ENCODE measurements around the gene MAP4K2. TPM values are rescaled to one million over a fixed set of nuclear protein-coding genes. Genes with fewer than 3 reads are reported as not detected.

MAP4K2 gene
- total RNA-seq, 3 donors from 2014 or later, result 42.2 to 51.5 (median 43.7) TPM

GRCh38 chr11:64842851-64843685, 40.1 kb upstream of the MAP4K2 start:
- no peak for DNase-seq
- ATAC-seq, result no peak
- Mint-ChIP-seq H3K4me3 (peak overlapping the region; percentile 19), H3K36me3 (ENCODE audit: insufficient read depth) (no peaks in the 10 kb centered on the region), H3K27me3 (ENCODE audit: low read depth) (no peaks in the 10 kb centered on the region), H3K9me3 (no peaks in the 10 kb centered on the region), H3K4me1 (ENCODE audit: low read depth) (peaks cover 18% of the 10 kb centered on the region)

DNA sequence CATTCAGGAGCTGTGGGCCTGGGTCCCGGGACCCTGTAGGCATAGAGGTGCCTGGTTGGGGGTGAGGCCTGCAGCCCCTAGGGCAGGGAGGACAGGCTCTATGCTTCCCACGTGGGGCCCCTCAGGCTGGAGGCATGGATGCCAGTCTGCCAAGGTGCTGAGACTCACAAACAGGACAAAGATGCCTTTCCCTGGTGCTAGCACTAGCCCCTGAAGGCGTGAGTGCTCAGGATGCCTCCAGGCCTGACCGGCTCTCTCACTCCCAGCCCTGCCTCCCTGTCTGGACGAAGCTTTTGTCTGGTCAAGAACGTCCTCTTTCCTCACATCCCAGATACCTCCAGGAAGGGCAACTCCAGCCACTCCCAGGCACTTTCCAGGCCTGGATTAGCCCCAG, 39.3 kb upstream of the MAP4K2 start:
- Mint-ChIP-seq H3K4me1 (ENCODE audit: low read depth) (peaks cover 14% of the 10 kb centered on the region), H3K9me3 (no peaks in the 10 kb centered on the region), H3K4me3 (no peak overlapping the region), H3K36me3 (ENCODE audit: insufficient read depth) (no peaks in the 10 kb centered on the region), H3K27me3 (ENCODE audit: low read depth) (no peaks in the 10 kb centered on the region)
- DNase-seq (no peak), ATAC-seq (no peak)

DNA sequence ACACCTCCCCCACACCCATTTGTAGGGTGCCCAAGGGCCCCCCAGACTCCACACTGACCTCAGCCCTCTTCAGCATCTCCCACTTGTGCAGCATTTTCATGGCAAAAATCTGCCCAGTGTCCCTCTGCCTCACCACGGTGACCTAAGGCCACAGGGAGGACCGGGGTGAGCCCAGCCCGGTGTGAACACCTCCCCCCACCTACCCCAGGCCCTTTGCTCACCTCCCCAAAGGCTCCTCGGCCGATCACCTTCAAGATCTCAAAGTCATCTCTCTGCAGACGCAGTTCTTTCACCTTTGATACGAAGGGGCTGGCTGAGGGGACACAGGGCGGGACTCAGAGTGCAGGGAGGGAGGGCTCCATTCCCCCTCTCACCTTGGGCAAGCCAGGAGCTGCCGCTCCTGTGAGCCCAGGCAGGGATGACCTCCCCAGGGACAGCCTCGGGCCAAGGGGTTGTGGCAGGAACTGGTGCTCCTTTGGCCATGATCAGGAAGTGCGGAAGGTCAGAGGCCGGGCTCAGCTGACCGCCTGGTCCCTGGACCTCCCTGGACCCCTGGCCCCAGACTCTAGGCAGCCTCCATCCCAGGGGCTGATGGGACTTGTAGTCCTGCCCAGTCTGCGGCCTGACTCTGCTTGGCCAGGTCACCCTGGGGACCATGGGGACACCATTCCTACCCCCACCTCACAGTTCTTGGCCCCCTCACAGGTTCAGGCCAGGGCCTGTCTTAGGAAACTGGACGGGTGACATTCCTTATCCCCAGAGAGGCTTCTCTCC, 38.8 kb upstream of the MAP4K2 start:
- H3K4me1 Mint-ChIP-seq (ENCODE audit: low read depth), result peaks cover 11% of the 10 kb centered on the region
- H3K4me3 Mint-ChIP-seq, result no peak overlapping the region
- ATAC-seq (no peak), DNase-seq (no peak)
- H3K36me3 Mint-ChIP-seq (ENCODE audit: insufficient read depth), result no peaks in the 10 kb centered on the region
- H3K9me3 Mint-ChIP-seq, result no peaks in the 10 kb centered on the region
- no peaks in the 10 kb centered on the region for H3K27me3 Mint-ChIP-seq (ENCODE audit: low read depth)

DNA sequence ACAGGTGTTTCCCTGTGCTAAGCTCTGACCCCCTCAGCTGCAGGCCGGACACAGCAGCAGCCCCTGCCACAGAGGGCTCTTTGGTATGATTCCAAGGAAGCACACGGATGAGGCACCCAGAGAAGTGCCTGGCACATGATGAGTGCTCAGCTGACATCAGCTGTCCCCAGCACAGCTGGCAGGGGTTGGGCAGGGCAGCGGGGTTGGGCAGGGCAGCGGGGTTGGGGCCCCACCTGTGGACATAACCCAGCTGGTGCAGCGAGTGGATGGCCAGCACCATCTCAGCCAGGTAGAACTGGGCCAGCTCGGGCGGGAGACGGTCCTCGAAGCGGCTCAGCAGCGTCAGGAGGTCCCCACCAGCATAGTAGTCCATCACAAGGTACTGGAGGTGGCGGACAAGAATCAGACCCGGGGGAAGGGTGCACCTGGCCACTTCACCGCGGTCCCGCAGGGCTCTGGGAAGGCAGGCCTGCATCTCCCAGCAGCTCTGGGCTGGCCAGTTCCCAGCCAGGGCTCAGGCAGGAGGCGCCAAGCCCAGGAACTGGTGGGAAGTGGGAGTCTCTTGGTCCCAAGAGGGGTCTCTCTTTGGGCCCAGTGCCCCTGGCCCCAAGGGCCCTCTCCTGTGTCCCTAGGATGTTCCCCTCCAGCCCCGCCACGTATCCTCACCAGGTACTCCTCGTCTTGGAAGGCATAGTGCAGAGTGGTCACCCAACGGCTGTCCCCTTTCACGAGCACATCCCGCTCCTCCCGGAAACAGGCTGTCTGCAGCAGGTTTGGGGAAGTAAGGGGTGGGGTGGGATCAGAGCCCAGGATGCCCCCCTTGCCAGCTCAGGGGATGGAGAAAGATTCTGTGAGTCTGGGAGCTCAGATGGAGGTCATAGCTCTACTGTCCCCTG, 37.1 kb upstream of the MAP4K2 start:
- H3K4me3 Mint-ChIP-seq, result no peak overlapping the region
- H3K4me1 Mint-ChIP-seq (ENCODE audit: low read depth), result peaks cover 8% of the 10 kb centered on the region
- H3K27me3 Mint-ChIP-seq (ENCODE audit: low read depth), result no peaks in the 10 kb centered on the region
- no peaks in the 10 kb centered on the region for H3K36me3 Mint-ChIP-seq (ENCODE audit: insufficient read depth)
- DNase-seq (no peak), ATAC-seq (no peak)
- no peaks in the 10 kb centered on the region for H3K9me3 Mint-ChIP-seq

GRCh38 chr11:64839335-64839734, 36.3 kb upstream of the MAP4K2 start:
- no peak overlapping the region for H3K4me3 Mint-ChIP-seq
- peaks cover 6% of the 10 kb centered on the region for H3K4me1 Mint-ChIP-seq (ENCODE audit: low read depth)
- H3K9me3 Mint-ChIP-seq, result no peaks in the 10 kb centered on the region
- H3K36me3 Mint-ChIP-seq (ENCODE audit: insufficient read depth), result no peaks in the 10 kb centered on the region
- DNase-seq, result no peak
- H3K27me3 Mint-ChIP-seq (ENCODE audit: low read depth), result no peaks in the 10 kb centered on the region
- no peak for ATAC-seq

GRCh38 chr11:64838600-64839334, 35.8 kb upstream of the MAP4K2 start:
- no peak for ATAC-seq
- no peak for DNase-seq
- no peaks in the 10 kb centered on the region for H3K36me3 Mint-ChIP-seq (ENCODE audit: insufficient read depth)
- no peak overlapping the region for H3K4me3 Mint-ChIP-seq
- no peaks in the 10 kb centered on the region for H3K27me3 Mint-ChIP-seq (ENCODE audit: low read depth)
- peaks cover 3% of the 10 kb centered on the region for H3K4me1 Mint-ChIP-seq (ENCODE audit: low read depth)
- no peaks in the 10 kb centered on the region for H3K9me3 Mint-ChIP-seq

- Mint-ChIP-seq H3K4me3 (no peak overlapping the region), H3K4me1 (ENCODE audit: low read depth) (no peaks in the 10 kb centered on the region), H3K9me3 (no peaks in the 10 kb centered on the region), H3K27me3 (ENCODE audit: low read depth) (no peaks in the 10 kb centered on the region), H3K36me3 (ENCODE audit: insufficient read depth) (no peaks in the 10 kb centered on the region)
- no peak for DNase-seq
- no peak for ATAC-seq
Measured at GRCh38 chr11:64837887-64838351, 34.9 kb upstream of the MAP4K2 start.

GRCh38 chr11:64836448-64837072, 33.5 kb upstream of the MAP4K2 start:
- no peaks in the 10 kb centered on the region for H3K4me1 Mint-ChIP-seq (ENCODE audit: low read depth)
- ATAC-seq (no peak), DNase-seq (no peak)
- no peaks in the 10 kb centered on the region for H3K9me3 Mint-ChIP-seq
- no peaks in the 10 kb centered on the region for H3K36me3 Mint-ChIP-seq (ENCODE audit: insufficient read depth)
- H3K4me3 Mint-ChIP-seq, result no peak overlapping the region
- no peaks in the 10 kb centered on the region for H3K27me3 Mint-ChIP-seq (ENCODE audit: low read depth)

- H3K36me3 Mint-ChIP-seq (ENCODE audit: insufficient read depth), result no peaks in the 10 kb centered on the region
- ATAC-seq (no peak), DNase-seq (no peak)
- no peak overlapping the region for H3K4me3 Mint-ChIP-seq
- no peaks in the 10 kb centered on the region for H3K4me1 Mint-ChIP-seq (ENCODE audit: low read depth)
- no peaks in the 10 kb centered on the region for H3K9me3 Mint-ChIP-seq
- H3K27me3 Mint-ChIP-seq (ENCODE audit: low read depth), result no peaks in the 10 kb centered on the region
Measured at GRCh38 chr11:64835616-64836447, 32.8 kb upstream of the MAP4K2 start.

GRCh38 chr11:64834723-64835615, 32.0 kb upstream of the MAP4K2 start:
- DNase-seq (no peak), ATAC-seq (no peak)
- Mint-ChIP-seq H3K9me3 (no peaks in the 10 kb centered on the region), H3K36me3 (ENCODE audit: insufficient read depth) (no peaks in the 10 kb centered on the region), H3K4me1 (ENCODE audit: low read depth) (no peaks in the 10 kb centered on the region), H3K4me3 (no peak overlapping the region), H3K27me3 (ENCODE audit: low read depth) (no peaks in the 10 kb centered on the region)

DNA sequence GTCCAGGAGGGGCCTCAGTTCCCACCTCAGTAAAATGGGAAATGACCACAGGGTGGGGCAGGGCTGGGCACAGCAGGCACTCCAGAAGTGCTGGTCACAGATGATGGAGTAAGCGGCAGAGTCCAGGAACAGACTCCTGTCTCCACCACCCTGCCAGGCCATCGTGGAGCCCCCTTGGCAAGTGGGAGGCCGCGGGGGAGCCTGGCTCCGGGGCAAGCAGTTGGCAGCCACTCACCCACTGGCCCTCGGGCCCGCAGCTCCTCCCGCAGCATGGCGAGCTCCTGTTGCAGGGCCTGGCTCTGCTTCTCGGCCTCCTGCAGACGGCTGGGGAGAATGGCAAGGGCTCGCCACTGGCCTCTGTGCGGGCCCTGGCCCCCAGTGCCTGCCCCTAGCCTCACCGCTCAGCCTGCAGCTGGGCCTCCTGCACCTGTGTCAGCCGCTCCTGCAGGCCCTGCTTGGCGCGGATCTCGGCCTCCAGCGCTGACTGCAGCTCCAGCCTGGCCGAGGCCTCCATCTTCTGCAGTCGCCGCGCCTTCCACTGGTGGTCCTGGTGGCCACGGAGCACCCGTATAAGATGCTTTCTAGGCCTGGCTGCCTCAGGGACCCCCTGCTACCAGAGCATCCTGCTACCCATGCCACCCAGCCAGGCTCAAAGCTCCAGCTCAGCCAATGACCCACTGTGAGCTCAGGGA, 31.2 kb upstream of the MAP4K2 start:
- no peaks in the 10 kb centered on the region for H3K27me3 Mint-ChIP-seq (ENCODE audit: low read depth)
- no peak for ATAC-seq
- no peak for DNase-seq
- H3K36me3 Mint-ChIP-seq (ENCODE audit: insufficient read depth), result no peaks in the 10 kb centered on the region
- no peak overlapping the region for H3K4me3 Mint-ChIP-seq
- H3K9me3 Mint-ChIP-seq, result no peaks in the 10 kb centered on the region
- H3K4me1 Mint-ChIP-seq (ENCODE audit: low read depth), result no peaks in the 10 kb centered on the region
